ENCODE measurements around the gene ARFIP2.

ARFIP2 gene

GRCh38 chr11:6520265-6520664 is 39.1 kb upstream of the ARFIP2 start:
- in situ Hi-C loops (cut with MboI; ENCODE audit: low sequenced_read_pairs, unreplicated experiment), result no loop called here
- TF ChIP-seq CTCF (IDR thresholded peaks at IDR 0.05; ENCODE audit: borderline replicate concordance, control extremely low read depth, extremely low read depth, insufficient read depth, missing control alignments), result no peak
- DNase-seq (ENCODE audit: low spot score), result no peak

GRCh38 chr11:6516865-6517264 is 35.7 kb upstream of the ARFIP2 start:
- in situ Hi-C loops (cut with MboI; ENCODE audit: low sequenced_read_pairs, unreplicated experiment), result no loop called here
- no peak for DNase-seq (ENCODE audit: low spot score)
- TF ChIP-seq CTCF (IDR thresholded peaks at IDR 0.05; ENCODE audit: borderline replicate concordance, control extremely low read depth, extremely low read depth, insufficient read depth, missing control alignments), result no peak

- TF ChIP-seq CTCF (IDR thresholded peaks at IDR 0.05; ENCODE audit: borderline replicate concordance, control extremely low read depth, extremely low read depth, insufficient read depth, missing control alignments), result peak; percentile 63
- in situ Hi-C loops (cut with MboI; ENCODE audit: low sequenced_read_pairs, unreplicated experiment), result no loop called here
- peak; percentile 37 for DNase-seq (ENCODE audit: low spot score)
Observed at GRCh38 chr11:6505577-6506240, 24.6 kb upstream of the ARFIP2 start.

DNA sequence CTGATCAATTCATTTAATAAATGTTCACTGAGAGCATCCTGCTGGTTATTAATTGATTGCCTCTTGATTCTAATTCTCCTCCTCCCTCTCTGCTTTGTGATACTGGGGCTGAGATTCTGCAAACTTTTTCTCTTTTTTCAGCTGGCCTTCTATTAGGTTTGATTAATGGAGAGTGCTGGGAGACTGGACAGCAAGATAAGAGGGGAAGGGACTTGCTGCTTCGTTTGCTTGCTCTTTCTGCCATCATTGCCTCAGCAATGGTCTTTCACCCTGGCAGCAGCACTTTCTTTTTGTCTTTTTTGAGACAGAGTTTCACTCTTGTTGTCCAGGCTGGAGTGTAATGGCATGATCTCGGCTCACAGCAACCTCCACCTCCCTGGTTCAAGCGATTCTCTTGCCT is 23.0 kb upstream of the ARFIP2 start:
- in situ Hi-C loops (cut with MboI; ENCODE audit: low sequenced_read_pairs, unreplicated experiment), result no loop called here
- TF ChIP-seq CTCF (IDR thresholded peaks at IDR 0.05; ENCODE audit: borderline replicate concordance, control extremely low read depth, extremely low read depth, insufficient read depth, missing control alignments), result no peak
- DNase-seq (ENCODE audit: low spot score), result no peak

DNA sequence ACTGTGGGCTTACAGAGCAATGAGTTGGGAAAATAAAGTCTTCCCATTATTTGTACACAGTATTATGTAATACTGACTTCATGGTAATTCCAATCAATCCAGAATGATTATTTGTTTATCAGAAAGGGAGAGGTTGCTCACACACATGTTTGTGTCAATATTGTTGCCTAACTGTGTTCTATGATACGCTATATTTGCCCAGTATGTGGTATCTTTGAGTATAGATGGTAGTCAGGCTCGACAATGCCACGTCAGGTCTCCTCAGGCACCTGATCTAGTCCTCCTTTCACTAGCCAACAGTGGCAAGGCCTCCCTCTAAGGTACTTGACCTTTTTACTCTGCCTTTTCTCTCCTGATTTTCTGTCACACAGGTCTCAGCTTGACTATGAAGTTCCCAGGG is 21.3 kb upstream of the ARFIP2 start:
- no peak for DNase-seq (ENCODE audit: low spot score)
- no peak for TF ChIP-seq CTCF (IDR thresholded peaks at IDR 0.05; ENCODE audit: borderline replicate concordance, control extremely low read depth, extremely low read depth, insufficient read depth, missing control alignments)
- in situ Hi-C loops (cut with MboI; ENCODE audit: low sequenced_read_pairs, unreplicated experiment), result no loop called here

GRCh38 chr11:6498544-6498943 is 17.4 kb upstream of the ARFIP2 start:
- in situ Hi-C loops (cut with MboI; ENCODE audit: low sequenced_read_pairs, unreplicated experiment), result no loop called here
- no peak for DNase-seq (ENCODE audit: low spot score)
- TF ChIP-seq CTCF (IDR thresholded peaks at IDR 0.05; ENCODE audit: borderline replicate concordance, control extremely low read depth, extremely low read depth, insufficient read depth, missing control alignments), result no peak

Measured in GM13976 (cell line).